ENCODE data around the gene DLGAP1.
A peak's percentile ranks its signal among the peaks of the same experiment; 100 is the strongest.
"Not testable (repeated sequence)": the region's sequence is repeated elsewhere in the genome, so short reads cannot be mapped to it uniquely, and the experiment has no call there.

DLGAP1 gene

DNA sequence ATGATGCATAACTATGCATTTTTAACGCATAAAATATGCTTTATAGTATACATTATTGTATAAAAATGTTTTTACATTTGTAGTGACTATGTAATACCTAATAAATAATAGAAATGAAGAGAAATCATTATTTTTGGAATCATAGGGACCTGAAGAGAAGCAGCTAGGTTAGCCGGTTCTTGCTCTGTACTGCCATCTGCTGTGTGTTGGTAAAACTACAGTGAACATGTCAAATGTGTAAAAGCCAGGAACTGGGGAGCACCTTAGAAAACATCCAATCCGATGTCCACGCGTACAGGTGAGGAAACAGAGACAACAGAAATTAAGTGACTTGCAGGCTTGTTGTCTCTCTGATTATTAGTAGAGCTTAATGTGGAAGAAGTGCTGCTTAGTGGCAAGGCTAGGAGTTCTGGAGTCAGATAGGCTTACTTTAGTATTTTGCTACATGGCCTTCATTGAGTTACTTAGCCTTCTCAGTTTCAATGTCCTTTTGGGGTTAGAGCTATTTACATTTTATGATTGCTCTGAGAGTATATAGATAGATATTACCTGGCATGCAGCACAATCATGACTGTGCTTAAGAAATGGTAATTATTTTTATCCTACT is 386.5 kb downstream of the DLGAP1 start:
- DNase-seq, result peak; percentile 2

GRCh38 chr18:4063545-4063944 is 391.6 kb downstream of the DLGAP1 start:
- DNase-seq, result no peak

DNA sequence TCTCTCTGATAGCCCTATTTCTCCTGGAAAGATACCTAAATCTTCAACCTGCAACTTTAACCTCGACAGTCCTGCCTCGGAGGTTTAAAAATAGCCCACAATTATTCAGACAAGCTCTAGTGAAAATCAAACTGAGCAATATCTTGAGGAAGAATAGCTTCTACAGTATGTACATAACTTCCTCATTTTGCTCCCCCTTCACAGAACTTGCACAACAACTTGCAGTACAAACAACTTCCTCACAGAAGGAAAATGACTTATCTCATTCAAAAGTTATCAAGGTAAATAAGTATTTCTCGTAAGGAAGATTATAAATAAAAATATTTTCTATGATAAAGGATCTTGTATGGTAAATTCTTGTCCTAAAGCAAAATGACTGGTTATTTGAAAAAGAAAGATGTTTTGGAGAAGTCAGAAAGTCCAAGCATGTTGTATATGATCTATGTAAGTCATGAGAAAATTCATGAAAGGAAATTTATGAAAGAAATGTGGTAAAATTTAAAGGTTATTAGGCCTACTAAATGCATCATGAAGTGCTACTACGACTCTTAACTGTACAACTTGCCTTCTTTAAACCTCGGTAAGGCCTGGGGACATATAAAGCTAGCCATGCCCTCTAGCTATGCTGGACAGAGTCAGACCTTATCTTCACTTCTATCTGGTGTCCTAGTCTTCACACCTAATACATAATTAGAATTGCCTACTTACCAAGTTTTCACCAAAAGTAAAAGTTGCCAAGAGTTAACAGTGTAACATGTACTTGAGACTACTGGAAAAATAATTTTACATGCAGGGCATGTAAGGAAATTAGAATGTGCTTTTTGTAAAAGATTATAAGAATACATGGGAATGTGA is 394.5 kb downstream of the DLGAP1 start:
- DNase-seq, result no peak

GRCh38 chr18:4058179-4058578 is 396.9 kb downstream of the DLGAP1 start:
- DNase-seq, result no peak

DNA sequence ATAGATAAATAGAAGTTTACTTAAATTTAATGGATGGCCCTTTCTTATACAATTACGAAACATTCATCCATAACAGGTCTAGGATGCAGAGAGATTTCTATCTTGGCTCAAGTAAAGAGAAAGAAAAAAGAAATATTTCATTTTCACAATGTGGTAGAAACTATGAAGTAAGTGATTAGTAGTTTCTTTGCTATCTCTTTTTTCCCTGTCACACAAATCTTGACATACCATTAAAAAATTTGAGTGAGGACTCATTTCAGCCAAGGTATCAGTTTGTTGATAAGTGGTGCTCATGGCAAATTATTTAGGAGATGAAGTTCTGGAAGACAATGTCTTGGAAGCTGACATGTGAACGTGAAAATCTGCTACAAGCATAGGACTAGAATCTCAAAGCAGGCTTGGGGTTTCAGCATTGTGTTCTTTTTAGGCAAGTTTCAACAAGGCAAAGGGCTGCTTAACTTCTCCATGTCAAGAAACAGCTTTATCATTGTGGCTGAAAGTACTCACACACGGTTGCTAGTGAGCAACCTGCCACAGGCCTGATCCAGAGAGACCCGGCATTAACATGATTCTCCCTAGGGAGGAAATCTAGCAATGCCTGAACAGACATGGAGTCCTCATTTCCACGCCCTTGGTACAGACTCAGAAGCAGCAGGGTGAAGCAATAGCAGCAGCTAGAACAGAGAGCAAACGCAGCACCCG is 414.6 kb downstream of the DLGAP1 start:
- no peak for DNase-seq

GRCh38 chr18:4035521-4035920 is 419.6 kb downstream of the DLGAP1 start:
- DNase-seq, result no peak

- DNase-seq, result not testable (repeated sequence)
Measured at GRCh38 chr18:4034815-4035214, 420.3 kb downstream of the DLGAP1 start.

DNA sequence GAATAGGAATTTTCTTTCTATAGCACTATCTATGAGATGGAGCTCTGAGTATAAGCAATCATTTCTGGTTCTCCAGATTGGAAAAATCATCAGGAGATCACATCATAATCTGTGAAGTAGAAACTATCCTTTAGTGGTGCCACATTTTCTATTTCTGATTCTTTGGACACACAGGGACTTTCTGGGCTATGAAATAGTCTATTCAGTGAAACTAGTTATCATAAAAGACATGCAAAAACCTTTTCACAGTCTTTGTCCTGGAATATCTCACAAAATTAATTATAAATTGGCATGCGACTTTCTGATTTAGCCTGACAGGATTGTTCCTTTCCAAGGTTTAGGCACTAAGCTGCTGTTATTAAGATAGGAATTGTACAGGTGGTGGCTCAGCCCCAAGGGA is 428.6 kb downstream of the DLGAP1 start:
- no peak for DNase-seq

- no peak for DNase-seq
Measured at GRCh38 chr18:4024702-4025101, 430.4 kb downstream of the DLGAP1 start.

DNA sequence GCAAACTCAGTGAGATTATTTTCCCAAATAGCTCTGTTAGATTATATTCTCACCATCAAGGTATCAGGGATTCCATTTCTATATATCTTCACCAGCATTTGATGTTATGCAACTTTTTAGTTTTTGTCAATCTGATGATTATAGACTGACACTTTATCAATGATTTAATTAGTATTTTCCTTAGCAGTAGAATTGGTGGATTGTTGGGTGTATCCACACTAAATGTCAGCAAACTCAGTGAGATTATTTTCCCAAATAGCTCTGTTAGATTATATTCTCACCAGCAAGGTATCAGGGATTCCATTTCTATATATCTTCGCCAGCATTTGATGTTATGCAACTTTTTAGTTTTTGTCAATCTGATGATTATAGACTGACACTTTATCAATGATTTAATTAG is 432.4 kb downstream of the DLGAP1 start:
- DNase-seq, result not testable (repeated sequence)

GRCh38 chr18:4020026-4020425 is 435.1 kb downstream of the DLGAP1 start:
- no peak for DNase-seq

GRCh38 chr18:4017480-4017879 is 437.6 kb downstream of the DLGAP1 start:
- no peak for DNase-seq

- DNase-seq, result no peak
Measured at GRCh38 chr18:4016391-4017049, 438.6 kb downstream of the DLGAP1 start.

DNA sequence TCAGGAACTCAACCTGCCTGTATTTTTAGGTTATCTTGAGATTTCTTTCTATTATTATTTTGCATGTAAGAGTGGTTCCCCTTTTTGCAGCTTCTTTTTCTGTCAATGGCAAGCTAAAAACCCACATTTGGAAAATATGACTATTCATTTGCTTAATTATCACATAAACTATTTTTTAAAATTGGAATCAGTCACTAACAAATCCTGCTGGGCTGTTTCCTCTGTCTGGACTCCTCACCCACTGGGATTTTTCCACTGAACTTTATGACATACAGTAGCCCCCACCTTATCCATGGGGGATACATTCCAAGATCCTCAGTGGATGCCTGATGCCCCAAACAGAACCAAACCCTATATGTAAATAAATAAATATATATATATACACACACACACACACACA is 447.3 kb downstream of the DLGAP1 start:
- no peak for DNase-seq

- no peak for DNase-seq
Measured at GRCh38 chr18:4004183-4004829, 450.8 kb downstream of the DLGAP1 start.

GRCh38 chr18:3998698-3999333 is 456.3 kb downstream of the DLGAP1 start:
- no peak for DNase-seq

- peak; percentile 29 for DNase-seq
Measured at GRCh38 chr18:3995476-3996102, 459.5 kb downstream of the DLGAP1 start.

DNA sequence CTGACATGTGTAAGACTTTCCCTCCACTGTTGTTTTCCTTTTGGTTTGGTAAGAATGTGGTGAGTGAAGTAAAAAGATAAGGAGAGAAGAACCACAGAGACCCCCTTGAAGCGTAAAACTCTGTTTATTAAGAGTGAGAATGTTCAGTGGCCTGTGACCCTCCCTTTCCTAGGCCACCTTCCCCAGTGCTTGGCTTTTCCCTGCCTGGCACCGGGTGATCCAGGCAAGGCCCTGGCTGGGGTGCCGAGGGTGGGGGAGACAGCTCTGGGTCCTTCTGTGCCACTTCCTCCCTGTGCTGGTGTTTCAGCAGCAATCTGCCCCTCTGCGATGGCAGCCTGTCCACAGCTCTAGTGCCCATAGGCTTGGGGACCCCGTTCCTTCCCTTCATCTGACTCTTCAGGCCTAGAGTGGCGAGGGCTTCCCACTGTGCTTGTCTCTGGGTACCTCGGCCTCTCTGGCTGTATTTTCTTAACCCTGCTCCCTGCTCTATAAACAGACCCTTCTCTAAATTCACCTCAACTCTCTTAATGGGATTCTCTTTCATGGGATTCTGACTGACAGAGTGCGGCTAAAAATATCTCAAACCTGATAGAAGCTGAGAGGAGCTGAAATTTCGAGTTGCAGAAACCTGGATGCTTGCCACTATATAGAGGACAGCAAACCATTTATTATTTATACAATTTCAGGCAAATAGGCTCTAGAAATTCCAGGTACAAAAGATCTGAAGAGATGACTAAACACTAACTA is 461.0 kb downstream of the DLGAP1 start:
- DNase-seq, result no peak

- DNase-seq, result no peak
Measured at GRCh38 chr18:3985664-3986063, 469.4 kb downstream of the DLGAP1 start.

- no peak for DNase-seq
Measured at GRCh38 chr18:3985020-3985419, 470.1 kb downstream of the DLGAP1 start.

- DNase-seq, result no peak
Measured at GRCh38 chr18:3984163-3984757, 470.8 kb downstream of the DLGAP1 start.
